MCF 10A (cell line): Measurements from ENCODE around the gene ANKRD12. TPM values are rescaled to one million over a fixed set of nuclear protein-coding genes. Genes with fewer than 3 reads are reported as not detected.
"Not testable (repeated sequence)": the region's sequence is repeated elsewhere in the genome, so short reads cannot be mapped to it uniquely, and the experiment has no call there.

ENCODE experiments used
- BruUV-seq: library from RNA; stranded (reverse); fragments of 400-500 nt; replicated peaks from 2 replicates; lab custom pipeline; 2021; lab: Mats Ljungman, UMichigan
- CTCF ChIA-PET: fragments of 300-600 bp; sonication (Branson Sonifier 250); formaldehyde crosslinking; extraction: SDS; loops from one replicate; lab custom pipeline; 2021; ENCODE audit warnings: antibody characterized with exemption, inconsistent platforms; lab: Yijun Ruan, JAX
- POLR2A ChIA-PET: fragments of 300-600, 350-650 bp; sonication (Branson Sonifier 250); formaldehyde crosslinking; extraction: SDS; loops from one replicate; lab custom pipeline; 2020; ENCODE audit warnings: antibody characterized with exemption, inconsistent platforms; lab: Yijun Ruan, JAX
- DNase-seq: peaks from one replicate; pipeline ENCODE4 v3.0.0-alpha.2; 2018; ENCODE audit not compliant: unreplicated experiment
- H3K27ac Mint-ChIP-seq: one replicate; pipeline ENCODE4 v1.8.0; 2022; ENCODE audit warnings: mild to moderate bottlenecking, low read depth, mixed read lengths; ENCODE audit not compliant: unreplicated experiment
- H3K27me3 Mint-ChIP-seq: one replicate; pipeline ENCODE4 v1.8.0; 2022; ENCODE audit warnings: mixed read lengths; ENCODE audit not compliant: insufficient read depth, unreplicated experiment
- H3K36me3 Mint-ChIP-seq: one replicate; pipeline ENCODE4 v1.8.0; 2022; ENCODE audit warnings: mild to moderate bottlenecking, moderate library complexity, mixed read lengths; ENCODE audit not compliant: insufficient read depth, unreplicated experiment
- H3K4me1 Mint-ChIP-seq: one replicate; pipeline ENCODE4 v1.8.0; 2022; ENCODE audit warnings: mixed read lengths; ENCODE audit not compliant: insufficient read depth, unreplicated experiment
- H3K4me3 Mint-ChIP-seq: one replicate; pipeline ENCODE4 v1.8.0; 2022; ENCODE audit warnings: mild to moderate bottlenecking, moderate library complexity, mixed read lengths; ENCODE audit not compliant: unreplicated experiment
- H3K9me3 Mint-ChIP-seq: one replicate; pipeline ENCODE4 v1.8.0; 2022; ENCODE audit warnings: mixed read lengths; ENCODE audit not compliant: unreplicated experiment
- CTCF ChIP-seq: fragments of 200-600 bp; IDR thresholded peaks from one replicate; pipeline ENCODE4 v1.8.0; 2022; ENCODE audit warnings: antibody characterized with exemption, mild to moderate bottlenecking; ENCODE audit not compliant: unreplicated experiment
- intact Hi-C: fragments of 100-400 bp; cut with micrococcal nuclease; formaldehyde crosslinking; loops from 2 replicates; pipeline ENCODE4 v1.14.1; 2022
- total RNA-seq: library from RNA; stranded (reverse); gene quantifications from 2 replicates; pipeline ENCODE4 v1.2.3, GENCODE V29; 2022

Gene ANKRD12
- total RNA-seq, 1 experiment from 2014 or later = 25.3 TPM

GRCh38 chr18:9090578-9090977, 46.0 kb upstream of the ANKRD12 start:
- no peaks in the 10 kb centered on the region for H3K4me1 Mint-ChIP-seq
- CTCF ChIA-PET = no interaction called here
- H3K36me3 Mint-ChIP-seq = no peaks in the 10 kb centered on the region

GRCh38 chr18:9091066-9091476, 45.5 kb upstream of the ANKRD12 start:
- intact Hi-C loops = no loop called here
- ChIA-PET POLR2A (no interaction called here), CTCF (no interaction called here)
- Mint-ChIP-seq H3K4me1 (no peaks in the 10 kb centered on the region), H3K9me3 (no peaks in the 10 kb centered on the region), H3K27me3 (no peaks in the 10 kb centered on the region), H3K4me3 (no peak overlapping the region), H3K27ac (no peak overlapping the region), H3K36me3 (no peaks in the 10 kb centered on the region)
- DNase-seq = no peak
- BruUV-seq = no TSS peak
- TF ChIP-seq CTCF = no peak

More at GRCh38 chr18:9090578-9090977, 46.0 kb upstream of the ANKRD12 start:
- BruUV-seq = no TSS peak
- POLR2A ChIA-PET = interaction anchor here (0.9 kb wide), 1 partner anchor 11 kb away, joined by 5 read pairs; the partner anchor contains the start of gene NDUFV2
- Mint-ChIP-seq H3K9me3 (no peaks in the 10 kb centered on the region), H3K27ac (no peak overlapping the region), H3K4me3 (no peak overlapping the region), H3K27me3 (no peaks in the 10 kb centered on the region)
- TF ChIP-seq CTCF = no peak
- no peak for DNase-seq
- intact Hi-C loops = no loop called here

GRCh38 chr18:9092665-9093064, 43.9 kb upstream of the ANKRD12 start:
- intact Hi-C loops = no loop called here
- Mint-ChIP-seq H3K4me1 (no peaks in the 10 kb centered on the region), H3K36me3 (no peaks in the 10 kb centered on the region), H3K27me3 (no peaks in the 10 kb centered on the region), H3K27ac (no peak overlapping the region), H3K4me3 (no peak overlapping the region), H3K9me3 (no peaks in the 10 kb centered on the region)
- TF ChIP-seq CTCF = no peak
- ChIA-PET POLR2A (interaction anchor here (1.9 kb wide), 1 partner anchor 10 kb away, joined by 10 read pairs; the partner anchor contains the start of gene NDUFV2), CTCF (no interaction called here)
- DNase-seq = no peak
- no TSS peak for BruUV-seq

GRCh38 chr18:9093109-9093508, 43.5 kb upstream of the ANKRD12 start:
- H3K27ac Mint-ChIP-seq, intact Hi-C loops, H3K4me1 Mint-ChIP-seq, DNase-seq, BruUV-seq, H3K4me3 Mint-ChIP-seq, H3K9me3 Mint-ChIP-seq, H3K27me3 Mint-ChIP-seq, H3K36me3 Mint-ChIP-seq, CTCF ChIA-PET: not testable (repeated sequence)
- POLR2A ChIA-PET = interaction anchor here (1.9 kb wide), 1 partner anchor 9 kb away, joined by 10 read pairs; the partner anchor contains the start of gene NDUFV2
